SU-DHL-6 (cell line): ENCODE results near the gene PSMA8.

Experiments
- EZH2phosphoT487 ChIP-seq: fragments of 200-600 bp; sonication (generic), shearing (Covaris generic); conservative IDR thresholded peaks from 2 replicates; pipeline ENCODE4 v1.6.1; 2018; ENCODE audit warnings: mild to moderate bottlenecking, antibody characterized with exemption, low read length, moderate library complexity, mixed read lengths
- TF ChIP-seq, protein P1 (sequence below): fragments of 200-600 bp; sonication (generic); IDR thresholded peaks from one replicate; pipeline ENCODE4 v1.5.1; 2017; ENCODE audit warnings: antibody characterized with exemption, mild to moderate bottlenecking, low read length, moderate library complexity; ENCODE audit not compliant: insufficient read depth, poor library complexity, severe bottlenecking

GRCh38 chr18:26088487-26088886 lies 45.2 kb upstream of the PSMA8 start:
- TF ChIP-seq, protein P1, sequence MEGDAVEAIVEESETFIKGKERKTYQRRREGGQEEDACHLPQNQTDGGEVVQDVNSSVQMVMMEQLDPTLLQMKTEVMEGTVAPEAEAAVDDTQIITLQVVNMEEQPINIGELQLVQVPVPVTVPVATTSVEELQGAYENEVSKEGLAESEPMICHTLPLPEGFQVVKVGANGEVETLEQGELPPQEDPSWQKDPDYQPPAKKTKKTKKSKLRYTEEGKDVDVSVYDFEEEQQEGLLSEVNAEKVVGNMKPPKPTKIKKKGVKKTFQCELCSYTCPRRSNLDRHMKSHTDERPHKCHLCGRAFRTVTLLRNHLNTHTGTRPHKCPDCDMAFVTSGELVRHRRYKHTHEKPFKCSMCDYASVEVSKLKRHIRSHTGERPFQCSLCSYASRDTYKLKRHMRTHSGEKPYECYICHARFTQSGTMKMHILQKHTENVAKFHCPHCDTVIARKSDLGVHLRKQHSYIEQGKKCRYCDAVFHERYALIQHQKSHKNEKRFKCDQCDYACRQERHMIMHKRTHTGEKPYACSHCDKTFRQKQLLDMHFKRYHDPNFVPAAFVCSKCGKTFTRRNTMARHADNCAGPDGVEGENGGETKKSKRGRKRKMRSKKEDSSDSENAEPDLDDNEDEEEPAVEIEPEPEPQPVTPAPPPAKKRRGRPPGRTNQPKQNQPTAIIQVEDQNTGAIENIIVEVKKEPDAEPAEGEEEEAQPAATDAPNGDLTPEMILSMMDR = no peak
- no peak for TF ChIP-seq EZH2phosphoT487
